ENCODE measurements around the gene ZNF497.
A peak's percentile ranks its signal among the peaks of the same experiment; 100 is the strongest.
"Not testable (repeated sequence)": the region's sequence is repeated elsewhere in the genome, so short reads cannot be mapped to it uniquely, and the experiment has no call there.

The ZNF497 gene

GRCh38 chr19:58362272-58362994 is at the start of gene ZNF497:
ZNF497 (minus strand) TSS chr19:58362751; CDS start chr19:58357635, 5,116 bp downstream.
- DNase-seq (ENCODE audit: low spot score): peak; percentile 98

GRCh38 chr19:58409010-58409790 is 46.6 kb upstream of the ZNF497 start:
- DNase-seq (ENCODE audit: low spot score): no peak

- DNase-seq (ENCODE audit: low spot score): peak; percentile 93
Measured at GRCh38 chr19:58408152-58409009, 45.8 kb upstream of the ZNF497 start, which contains the start of gene ZNF584. ZNF584 (plus strand) TSS chr19:58408649; CDS start chr19:58409148, 499 bp downstream.

- DNase-seq (ENCODE audit: low spot score): no peak
Measured at GRCh38 chr19:58407658-58408151, 45.2 kb upstream of the ZNF497 start.

GRCh38 chr19:58406818-58407657 is 44.5 kb upstream of the ZNF497 start:
- no peak for DNase-seq (ENCODE audit: low spot score)

GRCh38 chr19:58403920-58404478 is 41.4 kb upstream of the ZNF497 start:
- DNase-seq (ENCODE audit: low spot score): not testable (repeated sequence)

GRCh38 chr19:58401840-58402421 is 39.4 kb upstream of the ZNF497 start:
- no peak for DNase-seq (ENCODE audit: low spot score)

- DNase-seq (ENCODE audit: low spot score): peak; percentile 99
Measured at GRCh38 chr19:58400916-58401839, 38.6 kb upstream of the ZNF497 start.

GRCh38 chr19:58400316-58400915 is 37.9 kb upstream of the ZNF497 start:
- no peak for DNase-seq (ENCODE audit: low spot score)

- no peak for DNase-seq (ENCODE audit: low spot score)
Measured at GRCh38 chr19:58399903-58400302, 37.4 kb upstream of the ZNF497 start.

- DNase-seq (ENCODE audit: low spot score): no peak
Measured at GRCh38 chr19:58398545-58398944, 36.0 kb upstream of the ZNF497 start.

GRCh38 chr19:58398087-58398486 is 35.5 kb upstream of the ZNF497 start:
- DNase-seq (ENCODE audit: low spot score): no peak

- no peak for DNase-seq (ENCODE audit: low spot score)
Measured at GRCh38 chr19:58397533-58398037, 35.0 kb upstream of the ZNF497 start.

- DNase-seq (ENCODE audit: low spot score): no peak
Measured at GRCh38 chr19:58396691-58397532, 34.4 kb upstream of the ZNF497 start.

GRCh38 chr19:58395979-58396627 is 33.6 kb upstream of the ZNF497 start:
- no peak for DNase-seq (ENCODE audit: low spot score)

- no peak for DNase-seq (ENCODE audit: low spot score)
Measured at GRCh38 chr19:58395220-58395978, 32.8 kb upstream of the ZNF497 start, which contains the start of gene RNF225. RNF225 (plus strand) TSS chr19:58395656; CDS start chr19:58396090, 434 bp downstream.
